Stimulated activated CD4-positive, alpha-beta T cell treated with anti-CD3 and anti-CD28 coated beads, Interleukin-4, amount 100 ng/mL, for 4 hours (primary cell): ENCODE data around the gene C4orf50.

Experiments
- DNase-seq, 2 experiments: peaks; one replicate each; pipeline ENCODE4 v3.0.0-alpha.2; 2020

The C4orf50 gene

DNA sequence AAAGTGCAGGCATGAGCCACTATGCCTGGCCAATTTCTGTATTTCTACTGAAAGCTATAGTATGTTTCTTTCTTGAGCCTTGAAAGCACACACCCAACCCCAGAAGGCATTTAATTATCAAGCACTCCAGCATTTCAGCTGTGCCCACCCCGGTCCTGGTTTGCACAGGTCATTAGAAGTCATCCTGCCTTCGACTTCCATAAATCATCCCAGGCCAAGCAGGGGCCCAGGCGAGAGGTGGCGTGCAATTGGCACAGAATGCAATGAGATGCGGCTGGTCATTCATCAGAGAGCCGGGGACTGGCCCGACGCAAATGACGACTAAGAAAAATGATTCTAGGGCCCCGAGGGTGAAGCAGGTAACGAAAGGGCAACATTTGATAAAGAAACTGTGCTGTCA, 100.6 kb downstream of the C4orf50 start:
- DNase-seq: no peak

GRCh38 chr4:5916229-5916628, 102.0 kb downstream of the C4orf50 start:
- DNase-seq: no peak

- DNase-seq: no peak
Observed at GRCh38 chr4:5913454-5913853, 104.8 kb downstream of the C4orf50 start.

GRCh38 chr4:5912614-5913019, 105.6 kb downstream of the C4orf50 start:
- no peak for DNase-seq

DNA sequence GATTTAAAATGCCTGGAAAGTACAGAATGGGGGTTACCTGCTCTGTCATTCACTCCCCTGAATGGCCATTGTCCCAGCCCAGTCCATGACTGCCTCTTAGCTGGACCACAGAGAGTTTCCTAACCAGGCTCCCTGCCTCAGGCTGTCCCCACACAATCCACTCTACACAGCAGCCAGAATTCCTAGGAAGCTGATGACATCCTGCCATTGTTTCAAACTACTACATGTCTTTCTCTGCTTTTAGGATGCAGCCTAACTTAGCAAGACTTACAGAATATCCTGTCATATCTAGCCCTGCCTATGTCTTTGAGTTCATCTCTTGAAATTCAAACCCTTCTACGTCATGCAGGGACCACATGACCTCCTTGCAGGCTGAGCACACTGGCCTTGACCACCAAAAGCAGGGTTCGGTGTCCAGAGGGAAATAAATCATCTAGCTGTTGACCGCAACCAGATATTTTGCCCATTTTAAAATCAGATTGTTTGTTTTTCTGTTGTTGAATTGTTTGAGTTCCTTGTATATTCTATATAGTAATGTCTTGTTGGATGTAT, 109.3 kb downstream of the C4orf50 start:
- no peak for DNase-seq

- no peak for DNase-seq
Observed at GRCh38 chr4:5906191-5906590, 112.0 kb downstream of the C4orf50 start.

- DNase-seq: no peak
Observed at GRCh38 chr4:5905714-5906113, 112.5 kb downstream of the C4orf50 start.

DNA sequence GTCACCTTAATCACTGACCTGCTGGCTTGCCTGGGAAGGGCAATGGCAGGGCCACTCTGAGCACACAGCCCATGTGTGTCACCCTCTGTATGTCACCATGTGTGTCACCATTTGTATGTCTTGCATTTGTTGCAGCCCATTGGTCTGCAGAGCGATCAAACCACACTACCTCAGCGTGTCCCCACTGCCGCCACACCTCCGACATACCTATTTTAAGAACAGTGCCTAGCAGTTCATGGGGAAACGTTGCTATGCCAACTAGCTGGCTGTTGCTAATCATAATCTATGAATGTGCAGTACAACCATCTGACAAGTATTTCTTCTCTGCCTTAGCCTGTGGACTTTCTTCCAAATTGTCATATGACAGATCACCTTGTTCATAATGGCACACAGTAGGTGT, 117.4 kb downstream of the C4orf50 start:
- DNase-seq: no peak

- no peak for DNase-seq
Observed at GRCh38 chr4:5899881-5900280, 118.3 kb downstream of the C4orf50 start.

GRCh38 chr4:5899396-5899795, 118.8 kb downstream of the C4orf50 start:
- DNase-seq: no peak

GRCh38 chr4:5897674-5898073, 120.6 kb downstream of the C4orf50 start:
- no peak for DNase-seq

DNA sequence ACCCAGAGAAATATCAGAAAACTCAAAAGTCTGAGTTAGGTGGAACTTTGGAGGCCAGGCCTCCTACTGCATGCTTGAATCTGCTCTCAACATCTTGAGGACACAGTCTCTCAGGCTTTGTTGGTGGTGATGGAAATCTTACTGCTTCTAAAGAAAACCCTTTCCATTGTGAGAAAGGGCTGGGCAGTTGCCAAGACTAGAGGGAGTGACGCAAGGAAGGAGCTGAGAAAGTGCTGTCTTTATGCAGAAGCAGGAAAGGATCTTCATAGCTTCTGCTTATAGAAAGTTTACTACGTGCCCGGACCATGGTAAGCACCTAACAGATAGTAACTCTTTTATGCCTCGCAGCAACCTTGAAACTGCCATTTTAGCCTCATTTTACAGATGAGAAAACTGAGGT, 122.9 kb downstream of the C4orf50 start:
- no peak for DNase-seq

GRCh38 chr4:5894266-5894665, 124.0 kb downstream of the C4orf50 start:
- no peak for DNase-seq

- no peak for DNase-seq
Observed at GRCh38 chr4:5893591-5893990, 124.6 kb downstream of the C4orf50 start.

- no peak for DNase-seq
Observed at GRCh38 chr4:5893004-5893580, 125.1 kb downstream of the C4orf50 start, which contains the start of gene CRMP1. CRMP1 (minus strand) TSS chr4:5893086; CDS start chr4:5892969, 117 bp downstream.

DNA sequence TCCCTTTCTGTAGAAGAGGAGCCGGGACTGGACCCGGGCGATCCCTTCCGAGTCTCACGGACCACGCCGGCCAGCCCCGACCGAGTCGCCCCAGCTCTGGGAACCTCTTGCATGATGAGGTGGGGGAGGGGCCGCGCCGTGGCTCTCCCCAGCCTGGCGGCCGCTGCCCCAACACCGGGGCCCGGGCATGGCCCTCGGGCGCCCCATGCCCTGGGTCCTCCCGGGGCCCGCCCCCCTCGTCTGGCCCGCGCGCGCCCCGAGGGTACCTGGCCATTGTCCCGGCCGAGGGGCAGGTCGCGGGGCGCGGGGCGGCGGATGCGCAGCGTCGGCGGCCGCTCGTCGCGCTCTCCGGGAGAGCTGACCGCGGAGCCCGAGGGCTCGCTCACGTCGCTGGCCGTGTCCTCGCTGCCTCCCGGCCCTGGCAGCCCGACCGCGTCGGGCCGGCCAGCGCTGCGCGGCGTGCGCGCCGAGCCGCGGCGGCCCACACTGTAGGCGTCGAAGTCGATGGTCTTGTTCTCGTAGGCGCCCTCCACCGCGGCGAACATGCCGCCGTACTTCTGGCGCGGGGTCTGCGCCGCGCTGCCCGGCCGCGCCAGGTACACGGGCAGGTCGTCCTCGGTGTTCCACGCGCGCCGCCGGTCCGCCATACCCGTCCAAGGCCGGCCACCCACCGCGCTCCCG, 125.8 kb downstream of the C4orf50 start:
- DNase-seq: no peak

- no peak for DNase-seq
Observed at GRCh38 chr4:5891563-5892322, 126.5 kb downstream of the C4orf50 start.

- DNase-seq: no peak
Observed at GRCh38 chr4:5890063-5890727, 128.0 kb downstream of the C4orf50 start.

DNA sequence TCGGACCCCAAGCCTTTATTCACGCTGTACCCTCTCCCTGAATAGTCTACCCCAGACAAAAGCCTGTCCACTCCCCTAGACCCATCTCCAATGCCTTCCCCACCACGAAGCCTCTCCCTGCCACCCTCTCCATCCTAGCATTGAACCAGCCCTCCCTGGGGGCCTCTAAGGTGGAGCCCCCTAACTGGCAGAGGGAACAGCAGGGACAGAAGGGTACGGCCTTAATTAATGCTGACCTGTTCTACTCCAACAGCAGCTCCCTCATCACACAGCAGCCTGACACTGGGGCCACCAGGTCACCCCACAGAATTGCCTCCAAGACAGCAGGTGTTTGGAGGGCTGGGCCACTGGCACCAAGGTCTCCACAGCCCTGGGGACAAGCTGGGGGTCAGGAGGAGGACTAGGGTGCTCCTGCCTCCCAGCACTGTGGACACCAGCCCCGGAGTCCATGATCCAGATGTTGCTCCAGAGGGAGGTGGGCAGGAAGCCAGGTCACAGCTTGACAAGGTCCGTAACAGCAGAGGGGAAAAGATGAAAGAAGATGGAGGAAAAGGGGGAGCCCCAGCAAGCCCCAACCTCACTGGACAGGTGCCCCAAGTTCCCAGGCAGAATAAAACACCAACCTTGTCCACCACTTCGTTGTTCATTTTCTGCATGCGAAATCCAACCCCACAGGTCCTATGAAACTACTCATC, 129.1 kb downstream of the C4orf50 start:
- no peak for DNase-seq

GRCh38 chr4:5888222-5889001, 129.8 kb downstream of the C4orf50 start:
- DNase-seq: no peak

DNA sequence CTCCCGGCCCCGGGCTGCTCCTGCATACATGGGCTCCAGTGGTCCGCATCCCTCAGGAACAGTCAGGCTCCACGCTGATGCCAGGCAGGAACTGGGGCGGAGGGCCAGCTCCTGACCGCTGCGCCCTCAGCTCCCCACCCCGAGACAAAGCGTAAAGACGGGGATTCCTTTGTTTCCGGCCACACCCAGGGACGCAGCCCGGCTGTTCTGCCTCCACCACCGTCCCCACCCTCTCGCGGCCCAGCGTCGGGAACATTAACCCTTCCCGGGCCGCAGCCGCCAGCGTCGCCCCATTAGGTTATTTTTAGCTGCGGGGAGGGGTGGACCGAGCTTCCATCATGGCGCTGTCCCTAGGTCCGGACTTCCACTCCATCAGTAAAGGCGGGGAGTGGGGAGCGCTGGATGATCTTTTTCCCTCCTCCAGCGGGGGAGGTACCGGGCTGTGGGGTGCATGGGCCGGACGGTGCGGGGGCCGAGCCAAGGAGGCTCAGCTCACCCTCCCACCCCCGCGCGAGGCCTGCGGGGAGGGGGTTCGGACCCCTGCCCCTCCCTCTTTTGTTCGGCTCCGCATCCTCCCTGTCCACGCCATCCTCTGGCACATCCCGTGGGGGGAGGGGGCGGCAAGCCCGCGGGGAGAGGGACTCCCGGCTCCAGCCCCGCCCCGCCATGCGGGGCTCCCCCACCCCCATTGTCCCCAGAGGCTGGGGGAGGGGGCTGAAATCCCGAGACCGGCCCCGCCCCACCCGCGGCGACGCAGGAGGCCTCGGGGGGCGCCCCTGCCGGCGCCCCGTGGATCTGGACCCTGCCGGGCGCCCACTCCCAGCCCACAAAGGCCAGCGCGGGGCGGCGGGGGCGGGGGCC, 130.6 kb downstream of the C4orf50 start:
- no peak for DNase-seq
